Gastrocnemius medialis (tissue), 4 donors: ENCODE measurements around the gene CDKN1C. TPM values are rescaled to one million over a fixed set of nuclear protein-coding genes. Genes with fewer than 3 reads are reported as not detected.

ENCODE experiments used
- ATAC-seq, 2 donors: fragments of 150-250 bp; one replicate each; pipeline ENCODE4 v1.9.1; 2016
- DNase-seq, 2 donors: peaks; one replicate each; pipeline ENCODE4 v3.0.0-alpha.2; 2019
- H3K27ac ChIP-seq, 4 donors: fragments of 200-600 bp; sonication (generic); 1 replicate in 1 of 4; 2 replicates in 3 of 4; pipeline ENCODE4 v1.5.1; 2016 to 2018; ENCODE audit warnings: mild to moderate bottlenecking in 2 of 4, moderate library complexity in 1 of 4
- H3K27me3 ChIP-seq, 3 donors: fragments of 200-600 bp; sonication (generic) in 2 of 3; 1 replicate in 1 of 3; 2 replicates in 2 of 3; pipeline versions ENCODE4 v1.5.1 to v1.6.0; 2016 to 2019; ENCODE audit warnings: mild to moderate bottlenecking in 1 of 3, moderate library complexity in 1 of 3
- H3K36me3 ChIP-seq, 2 donors: fragments of 200-600 bp; sonication (generic) in 1 of 2; one replicate each; pipeline ENCODE4 v1.5.1; 2017 to 2018
- H3K4me1 ChIP-seq, 2 donors: fragments of 200-600 bp; sonication (generic) in 1 of 2; one replicate each; pipeline ENCODE4 v1.5.1; 2016 to 2017; ENCODE audit warnings: mild to moderate bottlenecking in 2 of 2
- H3K4me3 ChIP-seq, 4 donors: fragments of 200-600 bp; sonication (generic) in 3 of 4; 1 replicate in 1 of 4; 2 replicates in 3 of 4; pipeline ENCODE4 v1.5.1; 2016 to 2019; ENCODE audit warnings: mild to moderate bottlenecking in 2 of 4
- H3K9me3 ChIP-seq, 3 donors: fragments of 200-600 bp; sonication (generic) in 2 of 3; 1 replicate in 1 of 3; 2 replicates in 2 of 3; pipeline ENCODE4 v1.5.1; 2016 to 2019
- POLR2A ChIP-seq, 2 donors: fragments of 450-650 bp; IDR thresholded peaks; one replicate each; pipeline ENCODE4 v1.6.1; 2017; ENCODE audit warnings: antibody characterized with exemption in 2 of 2, mild to moderate bottlenecking in 2 of 2, moderate library complexity in 2 of 2
- in situ Hi-C, 4 donors: fragments of 200-750 bp; cut with MboI; loops; one replicate each; pipeline versions ENCODE4 v1.15.0 to v1.8.0; 2017; ENCODE audit warnings: low sequenced_read_pairs in 4 of 4
- intact Hi-C: fragments of 100-400 bp; cut with DNase I; formaldehyde crosslinking; loops from one replicate; pipeline ENCODE4 v1.15.1; 2023; ENCODE audit warnings: low total_unique reads
- total RNA-seq, 4 donors: library from RNA; depleted of rRNA; stranded (reverse); fragments of >200 nt; gene quantifications; one replicate each; pipeline versions ENCODE4 v1.1.0 to v1.2.3, GENCODE V29; 2016
- TF ChIP-seq, protein P1 (sequence below), 5 experiments: fragments of 450-650 bp in 3 of 5; fragments of 200-600 bp in 2 of 5; sonication (generic) in 2 of 5; IDR thresholded peaks in 4 of 5; conservative IDR thresholded peaks in 1 of 5; 1 replicate in 4 of 5; 2 replicates in 1 of 5; pipeline ENCODE4 v1.5.1; 2016 to 2019; ENCODE audit warnings: antibody characterized with exemption in 5 of 5, mild to moderate bottlenecking in 3 of 5, moderate library complexity in 3 of 5

Gene CDKN1C
- total RNA-seq, 4 donors from 2014 or later, result 22.0 to 56.9 (median 38.5) TPM

GRCh38 chr11:2877474-2877873 lies 8.1 kb downstream of the CDKN1C start:
- Histone ChIP-seq H3K4me3 (no peak overlapping the region), H3K4me1 (peaks cover under 1 to 12% of the 10 kb centered on the region in 2 donors), H3K9me3 (no peaks in the 10 kb centered on the region), H3K27ac (no peak overlapping the region), H3K27me3 (peaks cover 0 to 3% (median 0%) of the 10 kb centered on the region in 3 donors), H3K36me3 (no peaks in the 10 kb centered on the region)
- DNase-seq (no peak), ATAC-seq (no peak)
- intact Hi-C loops, result no loop called here
- no peak for TF ChIP-seq POLR2A (IDR thresholded peaks at IDR 0.05)
- TF ChIP-seq, protein P1, sequence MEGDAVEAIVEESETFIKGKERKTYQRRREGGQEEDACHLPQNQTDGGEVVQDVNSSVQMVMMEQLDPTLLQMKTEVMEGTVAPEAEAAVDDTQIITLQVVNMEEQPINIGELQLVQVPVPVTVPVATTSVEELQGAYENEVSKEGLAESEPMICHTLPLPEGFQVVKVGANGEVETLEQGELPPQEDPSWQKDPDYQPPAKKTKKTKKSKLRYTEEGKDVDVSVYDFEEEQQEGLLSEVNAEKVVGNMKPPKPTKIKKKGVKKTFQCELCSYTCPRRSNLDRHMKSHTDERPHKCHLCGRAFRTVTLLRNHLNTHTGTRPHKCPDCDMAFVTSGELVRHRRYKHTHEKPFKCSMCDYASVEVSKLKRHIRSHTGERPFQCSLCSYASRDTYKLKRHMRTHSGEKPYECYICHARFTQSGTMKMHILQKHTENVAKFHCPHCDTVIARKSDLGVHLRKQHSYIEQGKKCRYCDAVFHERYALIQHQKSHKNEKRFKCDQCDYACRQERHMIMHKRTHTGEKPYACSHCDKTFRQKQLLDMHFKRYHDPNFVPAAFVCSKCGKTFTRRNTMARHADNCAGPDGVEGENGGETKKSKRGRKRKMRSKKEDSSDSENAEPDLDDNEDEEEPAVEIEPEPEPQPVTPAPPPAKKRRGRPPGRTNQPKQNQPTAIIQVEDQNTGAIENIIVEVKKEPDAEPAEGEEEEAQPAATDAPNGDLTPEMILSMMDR (IDR thresholded peaks at IDR 0.05 in 4 of 5, conservative IDR thresholded peaks at IDR 0.05 in 1 of 5), result no peak
- in situ Hi-C loops, result loop anchor here in 3 of 4 donors (5.0 to 25.0 kb wide), 3 partner anchors 190 to 440 kb away; partner anchors contain the start of genes KCNQ1OT1 (in 3 of the 3), KCNQ1 (in 1 of the 3) and TRPM5 (in 1 of the 3)

DNA sequence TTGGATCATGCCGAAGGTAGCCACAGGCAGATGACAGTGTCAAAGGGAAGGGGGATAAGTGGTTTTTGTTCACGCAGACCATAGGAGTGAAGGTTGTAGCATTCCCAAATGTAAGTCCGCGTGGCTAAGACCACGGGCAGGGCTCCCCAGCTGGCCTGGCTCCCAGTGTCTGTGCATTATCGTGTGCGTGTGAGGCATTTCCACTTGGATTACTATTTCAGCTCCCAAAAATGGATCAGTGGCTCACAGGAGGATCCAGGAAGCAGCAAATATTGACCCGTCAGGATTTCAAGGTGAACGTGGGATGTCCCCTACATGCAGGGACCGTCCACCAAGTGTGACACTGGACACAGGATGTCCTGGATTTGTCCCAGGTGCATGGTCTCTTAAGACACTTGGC lies 10.6 kb downstream of the CDKN1C start:
- no peak for DNase-seq
- ATAC-seq, result no peak
- Histone ChIP-seq H3K36me3 (no peaks in the 10 kb centered on the region), H3K27ac (no peak overlapping the region), H3K9me3 (no peaks in the 10 kb centered on the region), H3K27me3 (peaks cover 16 to 23% (median 17%) of the 10 kb centered on the region in 3 donors), H3K4me3 (no peak overlapping the region), H3K4me1 (no peaks in the 10 kb centered on the region)
- in situ Hi-C loops (loop anchor here in 3 of 4 donors (5.0 to 25.0 kb wide), 3 partner anchors 188 to 438 kb away; partner anchors contain the start of genes KCNQ1OT1 (in 3 of the 3), KCNQ1 (in 1 of the 3) and TRPM5 (in 1 of the 3)), intact Hi-C loops (no loop called here)
- TF ChIP-seq, protein P1 (IDR thresholded peaks at IDR 0.05 in 4 of 5, conservative IDR thresholded peaks at IDR 0.05 in 1 of 5), result no peak
- TF ChIP-seq POLR2A (IDR thresholded peaks at IDR 0.05), result no peak

DNA sequence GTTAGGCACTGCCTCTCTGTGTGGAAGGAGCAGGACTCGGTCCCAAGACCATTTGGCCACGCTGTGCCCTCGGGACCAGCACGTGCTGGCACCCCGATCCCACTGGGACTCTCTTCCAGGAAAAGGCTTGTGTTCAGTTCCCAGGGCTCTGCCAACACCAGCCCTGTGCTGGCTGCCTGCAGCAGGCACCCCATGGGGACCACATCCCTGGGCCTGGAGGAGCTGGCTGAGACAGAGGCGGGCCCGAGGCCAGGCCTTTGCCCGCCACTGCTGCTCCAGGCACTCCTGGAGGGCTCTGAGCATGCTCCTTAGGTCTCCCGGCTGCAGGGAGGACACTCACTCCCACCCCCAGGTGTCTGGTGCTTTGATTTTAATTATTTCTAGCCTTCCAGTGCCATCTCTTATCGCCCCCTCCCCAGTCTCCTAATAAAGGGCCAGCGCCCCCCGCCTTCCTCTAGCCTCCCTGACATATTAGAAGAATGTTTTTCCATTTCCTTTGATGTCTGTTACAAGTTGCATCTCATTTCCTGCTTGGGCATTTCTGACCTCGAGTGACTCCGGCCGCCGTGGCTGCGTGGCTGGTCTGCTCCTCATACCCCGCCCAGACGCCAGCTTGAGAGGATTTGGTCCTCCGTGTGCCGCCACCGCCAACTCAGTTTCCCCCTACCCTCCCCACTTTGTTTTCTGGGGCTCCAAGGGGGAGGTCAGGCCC lies 14.4 kb downstream of the CDKN1C start:
- in situ Hi-C loops (no loop called here), intact Hi-C loops (no loop called here)
- TF ChIP-seq POLR2A (IDR thresholded peaks at IDR 0.05), result no peak
- TF ChIP-seq, protein P1 (IDR thresholded peaks at IDR 0.05 in 4 of 5, conservative IDR thresholded peaks at IDR 0.05 in 1 of 5), result no peak
- Histone ChIP-seq H3K9me3 (no peaks in the 10 kb centered on the region), H3K36me3 (no peaks in the 10 kb centered on the region), H3K27me3 (peaks cover 28 to 40% (median 34%) of the 10 kb centered on the region in 3 donors), H3K4me1 (no peaks in the 10 kb centered on the region), H3K4me3 (no peak overlapping the region), H3K27ac (no peak overlapping the region)
- DNase-seq, result no peak
- ATAC-seq, result no peak

- DNase-seq (no peak), ATAC-seq (no peak)
- H3K36me3 ChIP-seq, result no peaks in the 10 kb centered on the region
- TF ChIP-seq, protein P1 (IDR thresholded peaks at IDR 0.05 in 4 of 5, conservative IDR thresholded peaks at IDR 0.05 in 1 of 5), result no peak
- intact Hi-C loops, result no loop called here
- H3K4me3 ChIP-seq, result no peak overlapping the region
- H3K4me1 ChIP-seq, result no peaks in the 10 kb centered on the region
- H3K9me3 ChIP-seq, result no peaks in the 10 kb centered on the region
- in situ Hi-C loops, result no loop called here
- H3K27ac ChIP-seq, result no peak overlapping the region
- peaks cover 28 to 40% (median 34%) of the 10 kb centered on the region in 3 donors for H3K27me3 ChIP-seq
Measured at GRCh38 chr11:2870460-2870859, 15.1 kb downstream of the CDKN1C start.
